ENCODE data around the gene JAKMIP3.

DNA sequence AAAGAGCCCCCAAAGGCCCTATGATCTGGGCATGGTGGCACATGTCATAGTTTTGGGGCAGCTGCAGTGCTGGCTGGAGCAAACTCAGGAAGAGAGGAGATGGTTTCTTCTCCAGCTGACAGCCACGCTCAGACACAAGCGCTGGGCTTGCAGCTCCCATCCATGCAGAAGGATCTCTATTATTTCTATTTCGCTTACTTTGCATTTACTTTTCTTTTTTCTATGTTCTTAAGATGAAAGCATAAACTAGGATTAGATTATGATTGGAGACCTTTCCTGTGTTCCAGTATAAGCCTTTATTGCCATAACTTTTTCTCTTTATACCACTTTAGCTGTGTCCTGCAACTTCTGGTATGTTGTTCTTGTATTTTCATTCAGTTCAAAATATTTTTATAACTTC lies 5.0 kb downstream of the JAKMIP3 start:
- TF ChIP-seq, protein P1, sequence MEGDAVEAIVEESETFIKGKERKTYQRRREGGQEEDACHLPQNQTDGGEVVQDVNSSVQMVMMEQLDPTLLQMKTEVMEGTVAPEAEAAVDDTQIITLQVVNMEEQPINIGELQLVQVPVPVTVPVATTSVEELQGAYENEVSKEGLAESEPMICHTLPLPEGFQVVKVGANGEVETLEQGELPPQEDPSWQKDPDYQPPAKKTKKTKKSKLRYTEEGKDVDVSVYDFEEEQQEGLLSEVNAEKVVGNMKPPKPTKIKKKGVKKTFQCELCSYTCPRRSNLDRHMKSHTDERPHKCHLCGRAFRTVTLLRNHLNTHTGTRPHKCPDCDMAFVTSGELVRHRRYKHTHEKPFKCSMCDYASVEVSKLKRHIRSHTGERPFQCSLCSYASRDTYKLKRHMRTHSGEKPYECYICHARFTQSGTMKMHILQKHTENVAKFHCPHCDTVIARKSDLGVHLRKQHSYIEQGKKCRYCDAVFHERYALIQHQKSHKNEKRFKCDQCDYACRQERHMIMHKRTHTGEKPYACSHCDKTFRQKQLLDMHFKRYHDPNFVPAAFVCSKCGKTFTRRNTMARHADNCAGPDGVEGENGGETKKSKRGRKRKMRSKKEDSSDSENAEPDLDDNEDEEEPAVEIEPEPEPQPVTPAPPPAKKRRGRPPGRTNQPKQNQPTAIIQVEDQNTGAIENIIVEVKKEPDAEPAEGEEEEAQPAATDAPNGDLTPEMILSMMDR (IDR thresholded peaks at IDR 0.05) = no peak
- TF ChIP-seq POLR2A (IDR thresholded peaks at IDR 0.05) = no peak

All from uterus (tissue), 2 donors.